Kidney (tissue), 14 donors: ENCODE data around the gene TMEM240. TPM values are rescaled to one million over a fixed set of nuclear protein-coding genes. Genes with fewer than 3 reads are reported as not detected.

ENCODE experiments used
- DNase-seq, 5 donors: peaks; one replicate each; pipeline ENCODE4 v3.0.0-alpha.2; 2013 to 2020
- FAIRE-seq: peaks from 2 replicates; lab custom pipeline; 2012; peaks lifted over from hg19 to GRCh38; lab: Jason Lieb, UNC
- H3K27ac ChIP-seq, 2 donors: one replicate each; pipeline ENCODE4 v1.7.0; 2013; ENCODE audit warnings: low read depth in 2 of 2, low read length in 2 of 2, inconsistent platforms in 1 of 2
- H3K27me3 ChIP-seq: one replicate; pipeline ENCODE4 v1.7.1; 2013; ENCODE audit warnings: low read length, inconsistent platforms; ENCODE audit not compliant: control insufficient read depth, insufficient read depth
- H3K36me3 ChIP-seq, 3 donors: one replicate each; pipeline versions ENCODE4 v1.7.0 to v1.7.1; 2013; ENCODE audit warnings: low read length in 3 of 3, control low read depth in 1 of 3, inconsistent platforms in 1 of 3; ENCODE audit not compliant: insufficient read depth in 3 of 3, control insufficient read depth in 2 of 3
- H3K4me1 ChIP-seq, 3 donors: one replicate each; pipeline versions ENCODE4 v1.7.0 to v1.7.1; 2013; ENCODE audit warnings: low read length in 3 of 3, inconsistent platforms in 1 of 3, low read depth in 1 of 3; ENCODE audit not compliant: control insufficient read depth in 2 of 3, insufficient read depth in 2 of 3
- H3K4me3 ChIP-seq, 3 donors: one replicate each; pipeline versions ENCODE4 v1.7.0 to v1.8.1; 2013; ENCODE audit warnings: low read length in 3 of 3, control low read depth in 1 of 3, inconsistent platforms in 1 of 3
- H3K9ac ChIP-seq, 3 donors: one replicate each; pipeline versions ENCODE4 v1.7.0 to v1.7.1; 2013; ENCODE audit warnings: low read length in 3 of 3, control low read depth in 1 of 3, inconsistent platforms in 1 of 3
- H3K9me3 ChIP-seq, 3 donors: one replicate each; pipeline versions ENCODE4 v1.7.0 to v1.7.1; 2013; ENCODE audit warnings: low read length in 3 of 3, control low read depth in 1 of 3, inconsistent platforms in 1 of 3; ENCODE audit not compliant: control insufficient read depth in 2 of 3, insufficient read depth in 1 of 3
- CTCF ChIP-seq: IDR thresholded peaks from 3 replicates; pipeline ENCODE4 v1.5.1; 2012; ENCODE audit warnings: mild to moderate bottlenecking, moderate library complexity, borderline replicate concordance; ENCODE audit not compliant: insufficient read depth; ENCODE audit errors: extremely low read depth
- intact Hi-C: fragments of 100-400 bp; cut with DNase I; formaldehyde crosslinking; loops from one replicate; pipeline ENCODE4 v1.11.1; 2022
- polyA plus RNA-seq: library from polyadenylated mRNA; stranded (reverse); fragments of 350-450 nt; fragmentation: Illumina TruSeq; extraction: RNeasy Lipid Tissue Mini Kit (QIAGEN cat#74804); gene quantifications from one replicate; pipeline ENCODE4 v1.2.3, GENCODE V29; 2014; ENCODE audit warnings: low read depth, low replicate concordance; ENCODE audit not compliant: insufficient read depth
- total RNA-seq: library from RNA; stranded (reverse); fragmentation: NEBNext Ultra II Directional; extraction: Animal tissue kit (Norgen Biotek cat#: 25700); gene quantifications from one replicate; pipeline ENCODE4 v1.2.1, GENCODE V29; 2021
- donor health status: control.
- donor health status: control.
- donor health status: control.
- donor health status: control.
- donor health status: control.
- donor health status: DM: yes; HTN: yes; CAD: no.
- donor health status: Normal renal cell carcinoma (clear cell type).

TMEM240 gene
- total and polyA plus RNA-seq, 2 donors from 2014 or later = 1.7 to 1.9 TPM

- intact Hi-C loops = no loop called here
Measured at GRCh38 chr1:1545946-1546737, 5.7 kb upstream of the TMEM240 start.

GRCh38 chr1:1544544-1544943 lies 4.1 kb upstream of the TMEM240 start:
- intact Hi-C loops = no loop called here
- H3K4me3 ChIP-seq = no peak overlapping the region
- H3K27ac ChIP-seq = no peak overlapping the region
- no peaks in the 10 kb centered on the region for H3K27me3 ChIP-seq
- H3K9ac ChIP-seq = no peak overlapping the region
- FAIRE-seq (no peak), DNase-seq (no peak)
- H3K36me3 ChIP-seq = peaks cover 0 to 3% (median 0%) of the 10 kb centered on the region in 3 donors
- peaks cover 0 to 5% (median 0%) of the 10 kb centered on the region in 3 donors for H3K4me1 ChIP-seq
- no peak for TF ChIP-seq CTCF
- H3K9me3 ChIP-seq = no peaks in the 10 kb centered on the region

More at GRCh38 chr1:1545946-1546737, 5.7 kb upstream of the TMEM240 start:
- Histone ChIP-seq H3K27me3 (no peaks in the 10 kb centered on the region), H3K36me3 (peaks cover 0 to 3% (median 0%) of the 10 kb centered on the region in 3 donors), H3K27ac (no peak overlapping the region), H3K9ac (no peak overlapping the region), H3K9me3 (no peaks in the 10 kb centered on the region), H3K4me3 (no peak overlapping the region), H3K4me1 (peaks cover 0 to 2% (median 0%) of the 10 kb centered on the region in 3 donors)
- TF ChIP-seq CTCF = no peak
- FAIRE-seq (no peak), DNase-seq (no peak)

GRCh38 chr1:1543706-1544099 lies 3.3 kb upstream of the TMEM240 start:
- no peak for TF ChIP-seq CTCF
- intact Hi-C loops = no loop called here
- Histone ChIP-seq H3K27ac (no peak overlapping the region), H3K36me3 (peaks cover 0 to 3% (median 0%) of the 10 kb centered on the region in 3 donors), H3K9me3 (no peaks in the 10 kb centered on the region), H3K4me1 (peaks cover 0 to 8% (median 0%) of the 10 kb centered on the region in 3 donors), H3K4me3 (no peak overlapping the region), H3K27me3 (no peaks in the 10 kb centered on the region), H3K9ac (no peak overlapping the region)
- DNase-seq (no peak), FAIRE-seq (no peak)
